Neural cell (in vitro differentiated cells): ENCODE measurements around the gene CGNL1.

Experiments used
- EP300 ChIP-seq: fragments of 450-650 bp; conservative IDR thresholded peaks from 2 replicates; pipeline ENCODE4 v1.6.1; 2014; ENCODE audit warnings: antibody characterized with exemption, mild to moderate bottlenecking, moderate library complexity; ENCODE audit not compliant: poor library complexity, severe bottlenecking
- EZH2 ChIP-seq: fragments of 200-600, 300-800 bp; shearing (Covaris generic), sonication (generic); IDR thresholded peaks from 2 replicates; pipeline ENCODE4 v1.6.1; 2014; ENCODE audit warnings: antibody characterized with exemption, low read length, borderline replicate concordance, mild to moderate bottlenecking; ENCODE audit not compliant: insufficient read depth, poor library complexity, severe bottlenecking
- MXI1 ChIP-seq: fragments of 450-650 bp; conservative IDR thresholded peaks from 2 replicates; pipeline ENCODE4 v1.6.1; 2014; ENCODE audit warnings: antibody characterized with exemption, mild to moderate bottlenecking; ENCODE audit not compliant: poor library complexity, severe bottlenecking
- POLR2AphosphoS5 ChIP-seq: IDR thresholded peaks from 2 replicates; pipeline ENCODE4 v1.6.1; 2012
- SMC3 ChIP-seq: fragments of 450-650 bp; conservative IDR thresholded peaks from 2 replicates; pipeline ENCODE4 v1.6.1; 2014; ENCODE audit warnings: antibody characterized with exemption, mild to moderate bottlenecking, moderate library complexity; ENCODE audit not compliant: poor library complexity
- TF ChIP-seq, protein P1 (sequence below): fragments of 450-650 bp; IDR thresholded peaks from 2 replicates; pipeline ENCODE4 v1.5.1; 2014; ENCODE audit warnings: antibody characterized with exemption, mild to moderate bottlenecking, moderate library complexity; ENCODE audit not compliant: poor library complexity, severe bottlenecking
- TF ChIP-seq, protein P2 (sequence below): IDR thresholded peaks from 2 replicates; pipeline ENCODE4 v1.6.1; 2012; ENCODE audit warnings: borderline replicate concordance

DNA sequence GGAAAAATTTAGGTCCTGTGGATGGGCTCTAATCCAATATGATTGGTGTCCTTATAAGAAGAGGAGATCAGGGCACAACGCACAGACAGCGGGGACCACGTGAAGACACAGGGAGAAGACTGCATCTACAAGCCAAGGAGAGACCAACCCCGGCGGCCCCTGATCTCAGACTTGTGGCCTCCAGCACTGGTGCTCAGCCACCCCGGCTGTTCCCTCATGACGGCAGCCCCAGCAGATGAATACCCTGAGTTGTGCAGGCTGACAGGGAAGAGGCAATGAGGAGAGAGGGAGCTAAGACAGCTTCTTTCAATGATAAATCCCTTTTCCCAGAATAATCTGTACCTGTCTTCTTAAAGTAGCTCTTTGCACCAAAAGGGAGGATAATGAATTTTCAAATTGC, 33.3 kb upstream of the CGNL1 start:
- TF ChIP-seq, protein P1, sequence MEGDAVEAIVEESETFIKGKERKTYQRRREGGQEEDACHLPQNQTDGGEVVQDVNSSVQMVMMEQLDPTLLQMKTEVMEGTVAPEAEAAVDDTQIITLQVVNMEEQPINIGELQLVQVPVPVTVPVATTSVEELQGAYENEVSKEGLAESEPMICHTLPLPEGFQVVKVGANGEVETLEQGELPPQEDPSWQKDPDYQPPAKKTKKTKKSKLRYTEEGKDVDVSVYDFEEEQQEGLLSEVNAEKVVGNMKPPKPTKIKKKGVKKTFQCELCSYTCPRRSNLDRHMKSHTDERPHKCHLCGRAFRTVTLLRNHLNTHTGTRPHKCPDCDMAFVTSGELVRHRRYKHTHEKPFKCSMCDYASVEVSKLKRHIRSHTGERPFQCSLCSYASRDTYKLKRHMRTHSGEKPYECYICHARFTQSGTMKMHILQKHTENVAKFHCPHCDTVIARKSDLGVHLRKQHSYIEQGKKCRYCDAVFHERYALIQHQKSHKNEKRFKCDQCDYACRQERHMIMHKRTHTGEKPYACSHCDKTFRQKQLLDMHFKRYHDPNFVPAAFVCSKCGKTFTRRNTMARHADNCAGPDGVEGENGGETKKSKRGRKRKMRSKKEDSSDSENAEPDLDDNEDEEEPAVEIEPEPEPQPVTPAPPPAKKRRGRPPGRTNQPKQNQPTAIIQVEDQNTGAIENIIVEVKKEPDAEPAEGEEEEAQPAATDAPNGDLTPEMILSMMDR = no peak
- TF ChIP-seq POLR2AphosphoS5 (no peak), EZH2 (no peak), MXI1 (no peak), EP300 (no peak), SMC3 (no peak)
- TF ChIP-seq, protein P2, sequence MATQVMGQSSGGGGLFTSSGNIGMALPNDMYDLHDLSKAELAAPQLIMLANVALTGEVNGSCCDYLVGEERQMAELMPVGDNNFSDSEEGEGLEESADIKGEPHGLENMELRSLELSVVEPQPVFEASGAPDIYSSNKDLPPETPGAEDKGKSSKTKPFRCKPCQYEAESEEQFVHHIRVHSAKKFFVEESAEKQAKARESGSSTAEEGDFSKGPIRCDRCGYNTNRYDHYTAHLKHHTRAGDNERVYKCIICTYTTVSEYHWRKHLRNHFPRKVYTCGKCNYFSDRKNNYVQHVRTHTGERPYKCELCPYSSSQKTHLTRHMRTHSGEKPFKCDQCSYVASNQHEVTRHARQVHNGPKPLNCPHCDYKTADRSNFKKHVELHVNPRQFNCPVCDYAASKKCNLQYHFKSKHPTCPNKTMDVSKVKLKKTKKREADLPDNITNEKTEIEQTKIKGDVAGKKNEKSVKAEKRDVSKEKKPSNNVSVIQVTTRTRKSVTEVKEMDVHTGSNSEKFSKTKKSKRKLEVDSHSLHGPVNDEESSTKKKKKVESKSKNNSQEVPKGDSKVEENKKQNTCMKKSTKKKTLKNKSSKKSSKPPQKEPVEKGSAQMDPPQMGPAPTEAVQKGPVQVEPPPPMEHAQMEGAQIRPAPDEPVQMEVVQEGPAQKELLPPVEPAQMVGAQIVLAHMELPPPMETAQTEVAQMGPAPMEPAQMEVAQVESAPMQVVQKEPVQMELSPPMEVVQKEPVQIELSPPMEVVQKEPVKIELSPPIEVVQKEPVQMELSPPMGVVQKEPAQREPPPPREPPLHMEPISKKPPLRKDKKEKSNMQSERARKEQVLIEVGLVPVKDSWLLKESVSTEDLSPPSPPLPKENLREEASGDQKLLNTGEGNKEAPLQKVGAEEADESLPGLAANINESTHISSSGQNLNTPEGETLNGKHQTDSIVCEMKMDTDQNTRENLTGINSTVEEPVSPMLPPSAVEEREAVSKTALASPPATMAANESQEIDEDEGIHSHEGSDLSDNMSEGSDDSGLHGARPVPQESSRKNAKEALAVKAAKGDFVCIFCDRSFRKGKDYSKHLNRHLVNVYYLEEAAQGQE = no peak
